ENCODE measurements around the gene RBMS3. TPM values are rescaled to one million over a fixed set of nuclear protein-coding genes. Genes with fewer than 3 reads are reported as not detected.
"Not testable (repeated sequence)": the region's sequence is repeated elsewhere in the genome, so short reads cannot be mapped to it uniquely, and the experiment has no call there.

Gene RBMS3
- total RNA-seq, 5 donors from 2014 or later (not counting 1 experiment from before 2014, with no cell fraction given): 0.62 to 2.9 (median 1.4) TPM

- no peaks in the 10 kb centered on the region for H3K27me3 Mint-ChIP-seq
- Histone ChIP-seq H3K36me3 (ENCODE audit: control insufficient read depth in 2 of 2, extremely low read depth in 1 of 2, insufficient read depth in 1 of 2, low read length in 1 of 2) (no peaks in the 10 kb centered on the region), H3K9me3 (no peaks in the 10 kb centered on the region), H3K4me3 (ENCODE audit: control insufficient read depth in 1 of 2, extremely low read depth in 1 of 2, low read length in 1 of 2) (no peak overlapping the region), H3K4me1 (ENCODE audit: control insufficient read depth in 1 of 2, extremely low read depth in 1 of 2, insufficient read depth in 2 of 2, low read length in 2 of 2) (no peaks in the 10 kb centered on the region), H3K27ac (ENCODE audit: low read length) (no peak overlapping the region), H3K27me3 (replicated peaks in 1 of 2; ENCODE audit: control insufficient read depth in 2 of 2, extremely low read depth in 1 of 2, insufficient read depth in 2 of 2, low read length in 1 of 2) (no peaks in the 10 kb centered on the region)
- no peak overlapping the region for H3K27ac Mint-ChIP-seq
- no peaks in the 10 kb centered on the region for H3K9me3 Mint-ChIP-seq
- no peaks in the 10 kb centered on the region for H3K4me1 Mint-ChIP-seq
- POLR2A ChIA-PET: no interaction called here
- DNase-seq (no peak), ATAC-seq (replicated peaks in 1 of 4) (no peak)
- no peaks in the 10 kb centered on the region for H3K36me3 Mint-ChIP-seq
- H3K4me3 Mint-ChIP-seq: no peak overlapping the region
- CTCF ChIA-PET: no interaction called here
- no CpG with 5 or more reads among the region's 1 CpG for WGBS (ENCODE audit: insufficient coverage)
These were observed 508.8 kb downstream of the RBMS3 start for GRCh38 chr3:29789686-29790085.

- DNase-seq (no peak), ATAC-seq (replicated peaks in 1 of 4) (no peak)
- no peak overlapping the region for H3K4me3 Mint-ChIP-seq
- Histone ChIP-seq H3K9me3 (no peaks in the 10 kb centered on the region), H3K4me3 (ENCODE audit: control insufficient read depth in 1 of 2, extremely low read depth in 1 of 2, low read length in 1 of 2) (no peak overlapping the region), H3K36me3 (ENCODE audit: control insufficient read depth in 2 of 2, extremely low read depth in 1 of 2, insufficient read depth in 1 of 2, low read length in 1 of 2) (no peaks in the 10 kb centered on the region), H3K4me1 (ENCODE audit: control insufficient read depth in 1 of 2, extremely low read depth in 1 of 2, insufficient read depth in 2 of 2, low read length in 2 of 2) (no peaks in the 10 kb centered on the region), H3K27me3 (replicated peaks in 1 of 2; ENCODE audit: control insufficient read depth in 2 of 2, extremely low read depth in 1 of 2, insufficient read depth in 2 of 2, low read length in 1 of 2) (no peaks in the 10 kb centered on the region), H3K27ac (ENCODE audit: low read length) (no peak overlapping the region)
- no peaks in the 10 kb centered on the region for H3K9me3 Mint-ChIP-seq
- ChIA-PET POLR2A (no interaction called here), CTCF (no interaction called here)
- no peak overlapping the region for H3K27ac Mint-ChIP-seq
- no peaks in the 10 kb centered on the region for H3K4me1 Mint-ChIP-seq
- no peaks in the 10 kb centered on the region for H3K36me3 Mint-ChIP-seq
- peaks cover 0 to 1% of the 10 kb centered on the region in 2 donors for H3K27me3 Mint-ChIP-seq
- WGBS (ENCODE audit: insufficient coverage): 84% methylated on average over 3 of the region's 8 CpGs
These were observed 515.9 kb downstream of the RBMS3 start for GRCh38 chr3:29796808-29797207.

- no CpG with 5 or more reads among the region's 4 CpGs for WGBS (ENCODE audit: insufficient coverage)
These were observed 521.2 kb downstream of the RBMS3 start for GRCh38 chr3:29802057-29802456.

GRCh38 chr3:29804044-29804443 is 523.2 kb downstream of the RBMS3 start:
- H3K4me1 ChIP-seq (ENCODE audit: control insufficient read depth in 1 of 2, extremely low read depth in 1 of 2, insufficient read depth in 2 of 2, low read length in 2 of 2): no peaks in the 10 kb centered on the region
- Mint-ChIP-seq H3K4me3 (no peak overlapping the region), H3K9me3 (no peaks in the 10 kb centered on the region), H3K27ac (no peak overlapping the region), H3K27me3 (peaks cover 0 to 3% of the 10 kb centered on the region in 2 donors), H3K36me3 (no peaks in the 10 kb centered on the region), H3K4me1 (no peaks in the 10 kb centered on the region)
- no peak for ATAC-seq (replicated peaks in 1 of 4)
- H3K9me3 ChIP-seq: no peaks in the 10 kb centered on the region
- no peak overlapping the region for H3K4me3 ChIP-seq (ENCODE audit: control insufficient read depth in 1 of 2, extremely low read depth in 1 of 2, low read length in 1 of 2)
- ChIA-PET CTCF (no interaction called here), POLR2A (no interaction called here)
- H3K36me3 ChIP-seq (ENCODE audit: control insufficient read depth in 2 of 2, extremely low read depth in 1 of 2, insufficient read depth in 1 of 2, low read length in 1 of 2): no peaks in the 10 kb centered on the region
- no peaks in the 10 kb centered on the region for H3K27me3 ChIP-seq (replicated peaks in 1 of 2; ENCODE audit: control insufficient read depth in 2 of 2, extremely low read depth in 1 of 2, insufficient read depth in 2 of 2, low read length in 1 of 2)
- no peak for DNase-seq
- no peak overlapping the region for H3K27ac ChIP-seq (ENCODE audit: low read length)

More at GRCh38 chr3:29802057-29802456, 521.2 kb downstream of the RBMS3 start:
- POLR2A ChIA-PET: no interaction called here
- CTCF ChIA-PET: no interaction called here
- no peaks in the 10 kb centered on the region for H3K4me1 Mint-ChIP-seq
- no peak for ATAC-seq (replicated peaks in 1 of 4)
- Histone ChIP-seq H3K27me3 (replicated peaks in 1 of 2; ENCODE audit: control insufficient read depth in 2 of 2, extremely low read depth in 1 of 2, insufficient read depth in 2 of 2, low read length in 1 of 2) (no peaks in the 10 kb centered on the region), H3K27ac (ENCODE audit: low read length) (no peak overlapping the region), H3K4me1 (ENCODE audit: control insufficient read depth in 1 of 2, extremely low read depth in 1 of 2, insufficient read depth in 2 of 2, low read length in 2 of 2) (no peaks in the 10 kb centered on the region), H3K36me3 (ENCODE audit: control insufficient read depth in 2 of 2, extremely low read depth in 1 of 2, insufficient read depth in 1 of 2, low read length in 1 of 2) (no peaks in the 10 kb centered on the region), H3K9me3 (no peaks in the 10 kb centered on the region), H3K4me3 (ENCODE audit: control insufficient read depth in 1 of 2, extremely low read depth in 1 of 2, low read length in 1 of 2) (no peak overlapping the region)
- DNase-seq: no peak
- H3K27me3 Mint-ChIP-seq: peaks cover 0 to 3% of the 10 kb centered on the region in 2 donors
- no peaks in the 10 kb centered on the region for H3K9me3 Mint-ChIP-seq
- no peak overlapping the region for H3K4me3 Mint-ChIP-seq
- no peaks in the 10 kb centered on the region for H3K36me3 Mint-ChIP-seq
- no peak overlapping the region for H3K27ac Mint-ChIP-seq

- Histone ChIP-seq H3K36me3 (ENCODE audit: control insufficient read depth in 2 of 2, extremely low read depth in 1 of 2, insufficient read depth in 1 of 2, low read length in 1 of 2) (no peaks in the 10 kb centered on the region), H3K9me3 (no peaks in the 10 kb centered on the region), H3K4me3 (ENCODE audit: control insufficient read depth in 1 of 2, extremely low read depth in 1 of 2, low read length in 1 of 2) (no peak overlapping the region), H3K4me1 (ENCODE audit: control insufficient read depth in 1 of 2, extremely low read depth in 1 of 2, insufficient read depth in 2 of 2, low read length in 2 of 2) (no peaks in the 10 kb centered on the region), H3K27ac (ENCODE audit: low read length) (no peak overlapping the region), H3K27me3 (replicated peaks in 1 of 2; ENCODE audit: control insufficient read depth in 2 of 2, extremely low read depth in 1 of 2, insufficient read depth in 2 of 2, low read length in 1 of 2) (no peaks in the 10 kb centered on the region)
- Mint-ChIP-seq H3K36me3 (no peaks in the 10 kb centered on the region), H3K27me3 (peaks cover 0 to 3% of the 10 kb centered on the region in 2 donors), H3K4me3 (no peak overlapping the region), H3K27ac (no peak overlapping the region), H3K4me1 (no peaks in the 10 kb centered on the region), H3K9me3 (no peaks in the 10 kb centered on the region)
- no peak for ATAC-seq (replicated peaks in 1 of 4)
- ChIA-PET CTCF (interaction anchor here in 1 of 2 donors (1.2 kb wide), 1 partner anchor 17 kb away, joined by 3 read pairs; no protein-coding TSS in a partner anchor), POLR2A (no interaction called here)
- WGBS (ENCODE audit: insufficient coverage): no CpG with 5 or more reads among the region's 1 CpG
- no peak for DNase-seq
These were observed 524.9 kb downstream of the RBMS3 start for GRCh38 chr3:29805757-29806156.

GRCh38 chr3:29808324-29808723 is 527.5 kb downstream of the RBMS3 start:
- POLR2A ChIA-PET; H3K4me3 ChIP-seq (ENCODE audit: control insufficient read depth in 1 of 2, extremely low read depth in 1 of 2, low read length in 1 of 2); H3K4me1 Mint-ChIP-seq; H3K27me3 ChIP-seq (replicated peaks in 1 of 2; ENCODE audit: control insufficient read depth in 2 of 2, extremely low read depth in 1 of 2, insufficient read depth in 2 of 2, low read length in 1 of 2); H3K27ac Mint-ChIP-seq; ATAC-seq (replicated peaks in 1 of 4); H3K9me3 ChIP-seq; H3K36me3 ChIP-seq (ENCODE audit: control insufficient read depth in 2 of 2, extremely low read depth in 1 of 2, insufficient read depth in 1 of 2, low read length in 1 of 2); H3K27ac ChIP-seq (ENCODE audit: low read length); H3K36me3 Mint-ChIP-seq; H3K4me3 Mint-ChIP-seq; H3K9me3 Mint-ChIP-seq; H3K27me3 Mint-ChIP-seq; H3K4me1 ChIP-seq (ENCODE audit: control insufficient read depth in 1 of 2, extremely low read depth in 1 of 2, insufficient read depth in 2 of 2, low read length in 2 of 2); CTCF ChIA-PET; DNase-seq: not testable (repeated sequence)
- WGBS (ENCODE audit: insufficient coverage): no CpG with 5 or more reads among the region's 3 CpGs

- Mint-ChIP-seq H3K27me3 (no peaks in the 10 kb centered on the region), H3K36me3 (no peaks in the 10 kb centered on the region), H3K4me1 (no peaks in the 10 kb centered on the region), H3K27ac (no peak overlapping the region), H3K4me3 (no peak overlapping the region), H3K9me3 (peaks cover 0 to 4% (median 0%) of the 10 kb centered on the region in 3 donors)
- ATAC-seq (replicated peaks in 1 of 4): no peak
- no peaks in the 10 kb centered on the region for H3K36me3 ChIP-seq (ENCODE audit: control insufficient read depth in 2 of 2, extremely low read depth in 1 of 2, insufficient read depth in 1 of 2, low read length in 1 of 2)
- peaks cover 0 to 2% of the 10 kb centered on the region in 2 experiments for H3K4me1 ChIP-seq (ENCODE audit: control insufficient read depth in 1 of 2, extremely low read depth in 1 of 2, insufficient read depth in 2 of 2, low read length in 2 of 2)
- no peaks in the 10 kb centered on the region for H3K9me3 ChIP-seq
- no peaks in the 10 kb centered on the region for H3K27me3 ChIP-seq (replicated peaks in 1 of 2; ENCODE audit: control insufficient read depth in 2 of 2, extremely low read depth in 1 of 2, insufficient read depth in 2 of 2, low read length in 1 of 2)
- H3K4me3 ChIP-seq (ENCODE audit: control insufficient read depth in 1 of 2, extremely low read depth in 1 of 2, low read length in 1 of 2): no peak overlapping the region
- no peak overlapping the region for H3K27ac ChIP-seq (ENCODE audit: low read length)
- no peak for DNase-seq
- ChIA-PET POLR2A (no interaction called here), CTCF (no interaction called here)
These were observed 541.2 kb downstream of the RBMS3 start for GRCh38 chr3:29822071-29822470.

Measured in T-cell (primary cell).